B cell (primary cell): Measurements from ENCODE around the gene CEND1. TPM values are rescaled to one million over a fixed set of nuclear protein-coding genes. Genes with fewer than 3 reads are reported as not detected.

ENCODE experiments used
- ATAC-seq: fragments of 200-7000 bp; cut with Tn5 transposase; one replicate; pipeline ENCODE4 v1.10.0; 2021; ENCODE audit warnings: low read depth, mild to moderate bottlenecking, moderate number of reproducible peaks, moderate library complexity
- CTCF ChIA-PET: fragments of 350-600 bp; sonication (Branson Sonifier 250); formaldehyde crosslinking; loops from one replicate; lab custom pipeline; 2021; ENCODE audit warnings: antibody characterized with exemption, inconsistent platforms; lab: Charles Lee
- POLR2A ChIA-PET: fragments of 350-600 bp; sonication (Branson Sonifier 250); formaldehyde crosslinking; loops from one replicate; lab custom pipeline; 2021; ENCODE audit warnings: antibody characterized with exemption; lab: Charles Lee
- DNase-seq: peaks from one replicate; pipeline ENCODE4 v3.0.0; 2013
- H2AFZ ChIP-seq: 2 replicates; pipeline ENCODE4 v1.6.1; 2012; ENCODE audit warnings: mild to moderate bottlenecking, low read depth, low read length; ENCODE audit not compliant: insufficient read depth, poor library complexity, severe bottlenecking
- H3K27ac ChIP-seq, 2 donors: 1 replicate in 1 of 2; 2 replicates in 1 of 2; pipeline ENCODE4 v1.5.1; 2012 to 2013; ENCODE audit warnings: low read length in 2 of 2, mild to moderate bottlenecking in 2 of 2, moderate library complexity in 1 of 2
- H3K27me3 ChIP-seq, 4 experiments: fragments of 200-600 bp in 1 of 4; sonication (generic) in 1 of 4; replicated peaks in 1 of 4; 1 replicate in 2 of 4; 2 replicates in 2 of 4; pipeline versions ENCODE4 v1.6.1 to v1.7.0; 2013 to 2016; ENCODE audit warnings: low read length in 3 of 4, mild to moderate bottlenecking in 2 of 4, mixed read lengths in 1 of 4, moderate library complexity in 1 of 4; ENCODE audit not compliant: insufficient read depth in 4 of 4, control insufficient read depth in 3 of 4; ENCODE audit errors: control extremely low read depth in 1 of 4
- H3K36me3 ChIP-seq, 2 experiments: replicated peaks in 1 of 2; 1 replicate in 1 of 2; 2 replicates in 1 of 2; pipeline versions ENCODE4 v1.6.1 to v1.7.1; 2013; ENCODE audit warnings: low read length in 1 of 2; ENCODE audit not compliant: insufficient read depth in 2 of 2, control insufficient read depth in 1 of 2; ENCODE audit errors: control extremely low read depth in 1 of 2, extremely low read depth in 1 of 2
- H3K4me1 ChIP-seq, 2 donors: fragments of 200-600 bp in 1 of 2; sonication (generic) in 1 of 2; 1 replicate in 1 of 2; 2 replicates in 1 of 2; pipeline versions ENCODE4 v1.5.1 to v1.6.1; 2013 to 2017; ENCODE audit warnings: low read length in 2 of 2; ENCODE audit not compliant: control insufficient read depth in 2 of 2, insufficient read depth in 2 of 2
- H3K4me2 ChIP-seq: replicated peaks from 2 replicates; pipeline ENCODE3; 2012; ENCODE audit warnings: mild to moderate bottlenecking, low read depth, low read length; ENCODE audit not compliant: poor library complexity, severe bottlenecking
- H3K4me3 ChIP-seq, 5 experiments: fragments of 200-600 bp in 1 of 5; sonication (generic) in 1 of 5; 1 replicate in 3 of 5; 2 replicates in 2 of 5; pipeline versions ENCODE4 v1.5.1 to v1.7.0; 2011 to 2016; ENCODE audit warnings: low read length in 4 of 5, mild to moderate bottlenecking in 4 of 5, low read depth in 2 of 5, control low read depth in 1 of 5, moderate library complexity in 1 of 5; ENCODE audit not compliant: insufficient read depth in 1 of 5; ENCODE audit errors: control extremely low read depth in 1 of 5, extremely low read depth in 1 of 5
- H3K79me2 ChIP-seq: fragments of 200-600 bp; sonication (generic); one replicate; pipeline ENCODE4 v1.6.0; 2016; ENCODE audit warnings: low read length; ENCODE audit not compliant: control insufficient read depth, insufficient read depth
- H3K9ac ChIP-seq: fragments of 200-600 bp; sonication (generic); 2 replicates; pipeline ENCODE4 v1.6.1; 2017; ENCODE audit warnings: mild to moderate bottlenecking, low read length, moderate library complexity
- H3K9me3 ChIP-seq, 3 donors: one replicate each; pipeline versions ENCODE4 v1.6.1 to v1.7.1; 2013; ENCODE audit warnings: low read length in 2 of 3; ENCODE audit not compliant: control insufficient read depth in 2 of 3, insufficient read depth in 1 of 3; ENCODE audit errors: control extremely low read depth in 1 of 3
- H4K20me1 ChIP-seq: 2 replicates; pipeline ENCODE4 v1.6.0; 2012; ENCODE audit warnings: mild to moderate bottlenecking, low read length; ENCODE audit not compliant: insufficient read depth, control insufficient read depth, poor library complexity, severe bottlenecking
- H3K27ac Mint-ChIP-seq: one replicate; pipeline ENCODE4 v1.8.0; 2021; ENCODE audit warnings: mixed read lengths
- H3K27me3 Mint-ChIP-seq: one replicate; pipeline ENCODE4 v1.8.0; 2021; ENCODE audit warnings: mixed read lengths
- H3K4me1 Mint-ChIP-seq: one replicate; pipeline ENCODE4 v1.8.0; 2021; ENCODE audit warnings: mixed read lengths
- H3K4me3 Mint-ChIP-seq: one replicate; pipeline ENCODE4 v1.8.0; 2021; ENCODE audit warnings: mixed read lengths
- H3K9me3 Mint-ChIP-seq: one replicate; pipeline ENCODE4 v1.8.0; 2022; ENCODE audit warnings: mixed read lengths; ENCODE audit not compliant: insufficient read depth
- EZH2 ChIP-seq: IDR thresholded peaks from 2 replicates; pipeline ENCODE4 v1.6.1; 2012; ENCODE audit warnings: borderline replicate concordance, low read depth, mild to moderate bottlenecking, moderate library complexity, low read length; ENCODE audit not compliant: insufficient read depth, poor library complexity, severe bottlenecking
- WGBS: methylation state at CpG from one replicate; pipeline ENCODE4 v1.1.5; 2013; ENCODE audit warnings: missing lambda C conversion rate; ENCODE audit not compliant: insufficient coverage; 5-methylcytosine and 5-hydroxymethylcytosine counted together
- intact Hi-C: fragments of 100-400 bp; cut with micrococcal nuclease; formaldehyde crosslinking; loops from one replicate; pipeline ENCODE4 v1.10.0; 2022
- polyA plus RNA-seq: library from polyadenylated mRNA; depleted of rRNA; stranded (reverse); fragments of >200 nt; gene quantifications from 2 replicates; pipeline ENCODE4 v1.2.3, GENCODE V29; 2012
- total RNA-seq, 2 donors: library from RNA; stranded (reverse); fragments of 120-200 nt in 1 of 2; gene quantifications; 1 replicate in 1 of 2; 2 replicates in 1 of 2; pipeline versions ENCODE4 v1.2.3 to v1.2.4, GENCODE V29; 2013 to 2022
- TF ChIP-seq, protein P1 (sequence below): fragments of 200-600 bp; IDR thresholded peaks from one replicate; pipeline ENCODE4 v1.8.0; 2022; ENCODE audit warnings: antibody characterized with exemption, mild to moderate bottlenecking

CEND1 gene
- total and polyA plus RNA-seq, 2 donors (not counting 1 experiment from before 2014, with no cell fraction given) = 0.13 to 0.39 TPM

DNA sequence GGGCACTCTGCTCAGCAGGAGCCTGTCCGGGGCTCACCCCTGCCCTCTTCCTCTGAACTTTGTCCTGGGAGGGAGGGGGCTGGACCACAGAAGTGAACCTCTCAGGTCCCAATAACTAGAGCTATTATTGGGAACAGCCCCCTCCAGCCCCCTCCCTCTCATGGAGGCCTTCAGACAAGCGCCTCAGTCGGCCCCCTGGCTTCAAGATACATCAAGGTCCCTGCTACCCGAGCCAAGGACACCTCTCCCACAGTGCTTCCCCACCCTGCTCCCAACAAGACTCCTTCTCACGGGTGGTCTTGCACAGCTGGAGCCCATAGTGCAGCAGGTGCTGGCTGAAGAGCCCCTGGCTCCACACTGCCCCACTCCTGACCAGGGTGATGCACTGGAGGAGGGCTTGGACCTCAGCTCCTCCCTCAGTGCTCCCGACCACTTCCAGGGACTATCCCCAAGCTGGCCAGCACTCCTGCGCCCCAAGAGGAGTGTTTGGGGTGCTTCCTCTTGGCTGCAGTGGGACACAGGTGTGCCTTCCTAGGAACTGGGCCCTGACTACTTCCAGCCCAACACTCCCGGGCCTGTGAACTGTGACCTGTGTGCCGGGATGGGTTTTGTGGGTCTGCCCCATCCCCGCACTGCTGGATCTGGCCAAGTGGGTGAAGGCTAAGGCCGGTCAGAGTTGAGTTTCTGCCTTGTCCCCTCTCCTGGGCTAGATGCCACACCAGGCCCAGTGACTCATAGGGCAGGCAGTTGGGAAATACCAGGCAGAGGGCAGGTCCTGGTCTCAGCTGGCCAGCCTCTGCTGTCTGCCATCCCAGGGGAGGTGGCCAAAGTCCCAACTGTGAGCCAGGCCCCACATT, 31.0 kb upstream of the CEND1 start:
- Histone ChIP-seq H4K20me1 (peaks cover 58% of the 10 kb centered on the region), H3K27me3 (peaks cover 0 to 2% (median 0%) of the 10 kb centered on the region in 4 experiments), H3K4me3 (peak overlapping the region; percentile 37 to 82 (median 73)), H2AFZ (no peak overlapping the region), H3K9ac (peak overlapping the region; percentile 91), H3K27ac (peak overlapping the region; percentile 6 to 45), H3K36me3 (peaks cover 0 to 30% of the 10 kb centered on the region in 2 experiments), H3K79me2 (peaks cover 24% of the 10 kb centered on the region), H3K9me3 (no peaks in the 10 kb centered on the region), H3K4me1 (peaks cover 16 to 26% of the 10 kb centered on the region in 2 donors), H3K4me2 (peak overlapping the region; percentile 90)
- intact Hi-C loops = loop anchor here (1.0 kb wide), 2 partner anchors 9 to 21 kb away; partner anchors contain the start of genes POLR2L and TSPAN4
- Mint-ChIP-seq H3K27ac (peak overlapping the region; percentile 91), H3K4me3 (peak overlapping the region; percentile 92), H3K4me1 (peaks cover 20% of the 10 kb centered on the region), H3K27me3 (no peaks in the 10 kb centered on the region), H3K9me3 (no peaks in the 10 kb centered on the region)
- no peak for DNase-seq
- WGBS = 91% methylated on average over 10 of the region's 11 CpGs
- ChIA-PET CTCF (interaction anchor here (1.3 to 2.8 kb wide), 2 partner anchors 12 to 28 kb away, joined by 3 to 14 read pairs; partner anchors contain the start of gene RPLP2), POLR2A (interaction anchor here (0.7 to 3.7 kb wide), 8 partner anchors 9 to 315 kb away, joined by 3 to 57 read pairs (median 10); partner anchors contain the start of genes CD151, CRACR2B, HRAS and LRRC56)
- TF ChIP-seq, protein P1, sequence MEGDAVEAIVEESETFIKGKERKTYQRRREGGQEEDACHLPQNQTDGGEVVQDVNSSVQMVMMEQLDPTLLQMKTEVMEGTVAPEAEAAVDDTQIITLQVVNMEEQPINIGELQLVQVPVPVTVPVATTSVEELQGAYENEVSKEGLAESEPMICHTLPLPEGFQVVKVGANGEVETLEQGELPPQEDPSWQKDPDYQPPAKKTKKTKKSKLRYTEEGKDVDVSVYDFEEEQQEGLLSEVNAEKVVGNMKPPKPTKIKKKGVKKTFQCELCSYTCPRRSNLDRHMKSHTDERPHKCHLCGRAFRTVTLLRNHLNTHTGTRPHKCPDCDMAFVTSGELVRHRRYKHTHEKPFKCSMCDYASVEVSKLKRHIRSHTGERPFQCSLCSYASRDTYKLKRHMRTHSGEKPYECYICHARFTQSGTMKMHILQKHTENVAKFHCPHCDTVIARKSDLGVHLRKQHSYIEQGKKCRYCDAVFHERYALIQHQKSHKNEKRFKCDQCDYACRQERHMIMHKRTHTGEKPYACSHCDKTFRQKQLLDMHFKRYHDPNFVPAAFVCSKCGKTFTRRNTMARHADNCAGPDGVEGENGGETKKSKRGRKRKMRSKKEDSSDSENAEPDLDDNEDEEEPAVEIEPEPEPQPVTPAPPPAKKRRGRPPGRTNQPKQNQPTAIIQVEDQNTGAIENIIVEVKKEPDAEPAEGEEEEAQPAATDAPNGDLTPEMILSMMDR = no peak
- no peak for TF ChIP-seq EZH2
- no peak for ATAC-seq
